Endodermal cell (in vitro differentiated cells): Measurements from ENCODE around the gene FAM193B. TPM values are rescaled to one million over a fixed set of nuclear protein-coding genes. Genes with fewer than 3 reads are reported as not detected.

ENCODE experiments used
- DNase-seq: peaks from one replicate; pipeline ENCODE4 v3.0.0-alpha.2; 2017
- H3K27ac ChIP-seq: 2 replicates; pipeline ENCODE4 v1.5.1; 2013; ENCODE audit warnings: mild to moderate bottlenecking, low read depth, low read length, moderate library complexity
- H3K27me3 ChIP-seq: 2 replicates; pipeline ENCODE4 v1.6.1; 2013; ENCODE audit warnings: mild to moderate bottlenecking, low read length, moderate library complexity; ENCODE audit not compliant: insufficient read depth, control insufficient read depth, poor library complexity, severe bottlenecking
- H3K36me3 ChIP-seq: 2 replicates; pipeline ENCODE4 v1.7.0; 2013; ENCODE audit warnings: mild to moderate bottlenecking, low read length, moderate library complexity; ENCODE audit not compliant: control insufficient read depth, insufficient read depth
- H3K4me1 ChIP-seq: one replicate; pipeline ENCODE4 v1.7.0; 2013; ENCODE audit warnings: low read length; ENCODE audit not compliant: control insufficient read depth, insufficient read depth
- H3K4me3 ChIP-seq: 2 replicates; pipeline ENCODE4 v1.5.1; 2013; ENCODE audit warnings: mild to moderate bottlenecking, low read length, moderate library complexity
- H3K9ac ChIP-seq: 2 replicates; pipeline ENCODE4 v1.6.1; 2013; ENCODE audit warnings: mild to moderate bottlenecking, low read length, moderate library complexity; ENCODE audit not compliant: poor library complexity, severe bottlenecking; ENCODE audit errors: extremely low read depth
- H3K9me3 ChIP-seq: 2 replicates; pipeline ENCODE4 v1.6.1; 2013; ENCODE audit warnings: mild to moderate bottlenecking, low read length, moderate library complexity; ENCODE audit not compliant: control insufficient read depth
- H3K27ac Mint-ChIP-seq: 2 replicates; pipeline ENCODE4 v1.8.0; 2020; ENCODE audit warnings: mixed read lengths
- H3K27me3 Mint-ChIP-seq: 2 replicates; pipeline ENCODE4 v1.8.0; 2021; ENCODE audit warnings: mild to moderate bottlenecking, mixed read lengths; ENCODE audit not compliant: insufficient read depth
- H3K36me3 Mint-ChIP-seq: 2 replicates; pipeline ENCODE4 v1.8.0; 2020; ENCODE audit warnings: low read depth, mixed read lengths
- H3K4me1 Mint-ChIP-seq: 2 replicates; pipeline ENCODE4 v1.8.0; 2020; ENCODE audit warnings: mixed read lengths
- H3K4me3 Mint-ChIP-seq: 2 replicates; pipeline ENCODE4 v1.8.0; 2020; ENCODE audit warnings: mild to moderate bottlenecking, moderate library complexity, mixed read lengths
- H3K9me3 Mint-ChIP-seq: 2 replicates; pipeline ENCODE4 v1.8.0; 2020; ENCODE audit warnings: mild to moderate bottlenecking, mixed read lengths
- CTCF ChIP-seq: fragments of 200-600 bp; sonication (generic); conservative IDR thresholded peaks from 2 replicates; pipeline ENCODE4 v1.5.0; 2021; ENCODE audit warnings: antibody characterized with exemption, mild to moderate bottlenecking
- WGBS, 2 experiments: methylation state at CpG; one replicate each; pipeline versions ENCODE4 v1.1.5 to v1.1.7; 2013; ENCODE audit warnings: missing lambda C conversion rate in 2 of 2, mixed read lengths in 1 of 2; ENCODE audit not compliant: insufficient coverage in 1 of 2, insufficient read length in 1 of 2; 5-methylcytosine and 5-hydroxymethylcytosine counted together
- total RNA-seq, 2 donors: library from RNA; stranded (reverse); fragmentation: NEBNext Ultra II Directional in 1 of 2; extraction: Animal tissue kit (Norgen Biotek cat#: 25700) in 1 of 2; gene quantifications; 2 replicates in 1 of 2; 3 replicates in 1 of 2; pipeline ENCODE4 v1.2.1, GENCODE V29; 2021

Gene FAM193B
- total RNA-seq, 2 donors from 2014 or later, result 112 to 115 TPM

GRCh38 chr5:177509991-177510566, 44.3 kb downstream of the FAM193B start:
- peaks cover 44% of the 10 kb centered on the region for H3K36me3 Mint-ChIP-seq
- Histone ChIP-seq H3K36me3 (peaks cover 56% of the 10 kb centered on the region), H3K27me3 (no peaks in the 10 kb centered on the region), H3K4me3 (no peak overlapping the region), H3K9ac (no peak overlapping the region), H3K27ac (no peak overlapping the region), H3K4me1 (peaks cover 4% of the 10 kb centered on the region), H3K9me3 (no peaks in the 10 kb centered on the region)
- peaks cover 5% of the 10 kb centered on the region for H3K4me1 Mint-ChIP-seq
- H3K27ac Mint-ChIP-seq, result no peak overlapping the region
- H3K27me3 Mint-ChIP-seq, result no peaks in the 10 kb centered on the region
- WGBS, 2 experiments, result 91 to 96% methylated on average over 9 to 11 of the region's 11 CpGs
- no peak for TF ChIP-seq CTCF
- DNase-seq, result no peak
- no peaks in the 10 kb centered on the region for H3K9me3 Mint-ChIP-seq
- H3K4me3 Mint-ChIP-seq, result no peak overlapping the region

- Mint-ChIP-seq H3K4me1 (peaks cover 5% of the 10 kb centered on the region), H3K27ac (peak within 1 kb of the TSS; percentile 56), H3K9me3 (no peaks in the 10 kb centered on the region), H3K4me3 (no peak within 1 kb of the TSS), H3K36me3 (peaks cover 38% of the 10 kb centered on the region), H3K27me3 (no peaks in the 10 kb centered on the region)
- Histone ChIP-seq H3K36me3 (peaks cover 50% of the 10 kb centered on the region), H3K27me3 (no peaks in the 10 kb centered on the region), H3K9ac (no peak within 1 kb of the TSS), H3K9me3 (no peaks in the 10 kb centered on the region), H3K4me1 (peaks cover 4% of the 10 kb centered on the region), H3K27ac (no peak within 1 kb of the TSS), H3K4me3 (no peak within 1 kb of the TSS)
- no peak for DNase-seq
- no peak for TF ChIP-seq CTCF
- 81 to 89% methylated on average over 19 to 20 of the region's 20 CpGs for WGBS, 2 experiments
These were observed 44.9 kb downstream of the FAM193B start, which contains the start of gene DOK3 for GRCh38 chr5:177509381-177509951. TSS of gene DOK3 (minus strand) at chr5:177509826. CDS start at chr5:177509540, 286 bp downstream.

- Histone ChIP-seq H3K27ac (no peak overlapping the region), H3K9ac (no peak overlapping the region), H3K4me1 (peaks cover 4% of the 10 kb centered on the region), H3K36me3 (peaks cover 43% of the 10 kb centered on the region), H3K27me3 (no peaks in the 10 kb centered on the region), H3K4me3 (no peak overlapping the region), H3K9me3 (no peaks in the 10 kb centered on the region)
- no peaks in the 10 kb centered on the region for H3K27me3 Mint-ChIP-seq
- H3K4me3 Mint-ChIP-seq, result no peak overlapping the region
- peaks cover 32% of the 10 kb centered on the region for H3K36me3 Mint-ChIP-seq
- WGBS, 2 experiments, result 80 to 90% methylated on average over 3 to 8 of the region's 8 CpGs
- peak overlapping the region; percentile 56 for H3K27ac Mint-ChIP-seq
- peaks cover 5% of the 10 kb centered on the region for H3K4me1 Mint-ChIP-seq
- no peaks in the 10 kb centered on the region for H3K9me3 Mint-ChIP-seq
- no peak for DNase-seq
- no peak for TF ChIP-seq CTCF
These were observed 45.5 kb downstream of the FAM193B start for GRCh38 chr5:177508837-177509236.
